OCI-LY3 (cell line): ENCODE measurements around the gene DUSP14.

Source experiments
- H2AFZ ChIP-seq: fragments of 200-600, 300-600 bp; shearing (Covaris generic); 2 replicates; pipeline ENCODE4 v1.6.0; 2014; ENCODE audit warnings: antibody characterized with exemption, low read depth, low read length
- H3K27ac ChIP-seq: fragments of 200-600, 300-600 bp; sonication (generic); 2 replicates; pipeline ENCODE4 v1.5.1; 2014; ENCODE audit warnings: mild to moderate bottlenecking, low read length, moderate library complexity, mixed read lengths
- H3K27me3 ChIP-seq: fragments of 200-600, 300-600 bp; sonication (generic); 2 replicates; pipeline ENCODE4 v1.6.1; 2014; ENCODE audit warnings: low read depth, low read length, mixed read lengths
- H3K36me3 ChIP-seq: fragments of 200-600, 300-600 bp; sonication (generic); replicated peaks from 2 replicates; pipeline ENCODE3; 2014; ENCODE audit warnings: low read depth, low read length, mixed read lengths
- H3K4me1 ChIP-seq: fragments of 300-600, 200-600 bp; sonication (generic); 2 replicates; pipeline ENCODE4 v1.6.1; 2014; ENCODE audit warnings: low read length, mixed read lengths
- H3K4me2 ChIP-seq: fragments of 200-600, 300-600 bp; sonication (generic); 2 replicates; pipeline ENCODE4 v1.6.1; 2014; ENCODE audit warnings: low read length, mixed read lengths
- H3K4me3 ChIP-seq: fragments of 300-600, 200-600 bp; sonication (generic); 2 replicates; pipeline ENCODE4 v1.5.1; 2014; ENCODE audit warnings: antibody characterized with exemption, mild to moderate bottlenecking, low read length, moderate library complexity
- H3K79me2 ChIP-seq: fragments of 300-600, 200-600 bp; shearing (Covaris generic); 2 replicates; pipeline ENCODE4 v1.6.1; 2014; ENCODE audit warnings: mild to moderate bottlenecking, low read length, mixed read lengths
- H3K9ac ChIP-seq: fragments of 300-600, 200-600 bp; shearing (Covaris generic); 2 replicates; pipeline ENCODE4 v1.6.0; 2014; ENCODE audit warnings: mild to moderate bottlenecking, low read length, moderate library complexity
- H3K9me3 ChIP-seq: fragments of 200-600, 300-600 bp; shearing (Covaris generic); 2 replicates; pipeline ENCODE4 v1.6.1; 2014; ENCODE audit warnings: low read length, mixed read lengths; ENCODE audit not compliant: insufficient read depth
- H4K20me1 ChIP-seq: fragments of 200-600, 300-600 bp; sonication (generic); 2 replicates; pipeline ENCODE4 v1.6.1; 2016; ENCODE audit warnings: low read length, mixed read lengths; ENCODE audit not compliant: insufficient read depth
- EZH2phosphoT487 ChIP-seq: fragments of 200-600 bp; shearing (Covaris generic); IDR thresholded peaks from 2 replicates; pipeline ENCODE4 v1.6.1; 2018; ENCODE audit warnings: antibody characterized with exemption, mixed run types, low read depth
- TF ChIP-seq, protein P1 (sequence below): fragments of 200-600, 300-600 bp; sonication (generic); IDR thresholded peaks from 2 replicates; pipeline ENCODE4 v1.5.1; 2014; ENCODE audit warnings: antibody characterized with exemption, low read length, low read depth

Gene DUSP14

DNA sequence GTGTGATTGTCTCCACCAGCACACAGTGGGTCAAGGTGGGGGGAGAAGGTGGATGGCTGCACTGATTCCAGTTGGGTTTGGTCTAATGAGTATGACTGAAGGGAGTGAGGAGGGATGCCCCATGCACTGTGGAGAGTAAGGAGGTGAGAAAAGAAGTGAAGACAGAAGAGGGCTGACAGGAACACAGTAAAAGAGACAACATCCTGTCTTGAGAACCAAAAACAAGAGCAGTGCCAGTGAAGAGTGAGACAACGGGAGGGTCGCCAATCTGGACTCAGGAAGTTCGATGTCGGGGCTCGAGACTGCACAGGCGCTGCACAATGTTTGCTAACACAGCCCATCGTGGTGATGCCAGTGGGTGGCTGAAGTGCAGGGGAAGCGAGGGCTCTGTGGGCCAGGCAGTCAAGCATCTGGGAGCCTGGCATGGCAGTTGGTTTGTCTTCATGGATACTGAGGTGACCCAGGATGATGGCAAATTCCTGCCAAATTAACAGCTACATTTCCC is 34.1 kb downstream of the DUSP14 start:
- TF ChIP-seq EZH2phosphoT487: no peak
- TF ChIP-seq, protein P1, sequence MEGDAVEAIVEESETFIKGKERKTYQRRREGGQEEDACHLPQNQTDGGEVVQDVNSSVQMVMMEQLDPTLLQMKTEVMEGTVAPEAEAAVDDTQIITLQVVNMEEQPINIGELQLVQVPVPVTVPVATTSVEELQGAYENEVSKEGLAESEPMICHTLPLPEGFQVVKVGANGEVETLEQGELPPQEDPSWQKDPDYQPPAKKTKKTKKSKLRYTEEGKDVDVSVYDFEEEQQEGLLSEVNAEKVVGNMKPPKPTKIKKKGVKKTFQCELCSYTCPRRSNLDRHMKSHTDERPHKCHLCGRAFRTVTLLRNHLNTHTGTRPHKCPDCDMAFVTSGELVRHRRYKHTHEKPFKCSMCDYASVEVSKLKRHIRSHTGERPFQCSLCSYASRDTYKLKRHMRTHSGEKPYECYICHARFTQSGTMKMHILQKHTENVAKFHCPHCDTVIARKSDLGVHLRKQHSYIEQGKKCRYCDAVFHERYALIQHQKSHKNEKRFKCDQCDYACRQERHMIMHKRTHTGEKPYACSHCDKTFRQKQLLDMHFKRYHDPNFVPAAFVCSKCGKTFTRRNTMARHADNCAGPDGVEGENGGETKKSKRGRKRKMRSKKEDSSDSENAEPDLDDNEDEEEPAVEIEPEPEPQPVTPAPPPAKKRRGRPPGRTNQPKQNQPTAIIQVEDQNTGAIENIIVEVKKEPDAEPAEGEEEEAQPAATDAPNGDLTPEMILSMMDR: no peak
- no peaks in the 10 kb centered on the region for H4K20me1 ChIP-seq
- peaks cover 12% of the 10 kb centered on the region for H3K36me3 ChIP-seq
- no peaks in the 10 kb centered on the region for H3K9me3 ChIP-seq
- H3K79me2 ChIP-seq: no peaks in the 10 kb centered on the region
- no peaks in the 10 kb centered on the region for H3K4me1 ChIP-seq
- H3K27me3 ChIP-seq: no peaks in the 10 kb centered on the region
- H3K27ac ChIP-seq: no peak overlapping the region
- H3K9ac ChIP-seq: no peak overlapping the region
- no peak overlapping the region for H2AFZ ChIP-seq
- H3K4me3 ChIP-seq: no peak overlapping the region
- no peak overlapping the region for H3K4me2 ChIP-seq

DNA sequence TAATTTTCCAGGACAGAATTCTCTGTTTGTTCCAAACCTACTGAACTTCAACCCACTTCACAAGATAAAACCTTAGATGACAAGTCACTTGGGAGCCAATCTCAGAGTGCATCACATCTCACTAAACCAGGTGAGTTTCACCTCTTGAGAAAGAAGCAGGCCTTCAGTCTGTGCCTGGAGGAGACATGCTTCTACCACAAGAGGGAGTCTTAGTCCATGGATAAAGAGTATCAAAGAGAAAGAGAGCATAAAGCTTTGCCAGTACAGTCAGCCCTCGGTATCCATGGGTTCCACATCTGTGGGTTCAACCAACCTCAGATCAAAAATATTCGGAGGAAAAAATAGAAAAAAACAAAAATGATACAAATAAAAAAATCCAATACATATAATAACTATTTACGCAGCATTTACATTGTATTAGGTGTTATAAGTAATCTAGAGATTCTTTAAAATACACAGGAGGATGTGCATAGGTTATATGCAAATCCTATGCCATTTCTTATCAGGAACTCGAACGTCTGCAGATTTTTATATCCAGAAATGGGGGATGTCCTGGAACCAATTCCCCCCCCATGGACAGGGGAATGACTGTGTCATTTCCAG is 37.7 kb downstream of the DUSP14 start:
- TF ChIP-seq EZH2phosphoT487: no peak
- TF ChIP-seq, protein P1: peak; percentile 64
- Histone ChIP-seq H3K4me2 (no peak overlapping the region), H4K20me1 (no peaks in the 10 kb centered on the region), H3K27ac (no peak overlapping the region), H3K4me3 (no peak overlapping the region), H3K36me3 (peaks cover 20% of the 10 kb centered on the region), H3K79me2 (no peaks in the 10 kb centered on the region), H3K9ac (no peak overlapping the region), H2AFZ (no peak overlapping the region), H3K4me1 (no peaks in the 10 kb centered on the region), H3K27me3 (no peaks in the 10 kb centered on the region), H3K9me3 (no peaks in the 10 kb centered on the region)

DNA sequence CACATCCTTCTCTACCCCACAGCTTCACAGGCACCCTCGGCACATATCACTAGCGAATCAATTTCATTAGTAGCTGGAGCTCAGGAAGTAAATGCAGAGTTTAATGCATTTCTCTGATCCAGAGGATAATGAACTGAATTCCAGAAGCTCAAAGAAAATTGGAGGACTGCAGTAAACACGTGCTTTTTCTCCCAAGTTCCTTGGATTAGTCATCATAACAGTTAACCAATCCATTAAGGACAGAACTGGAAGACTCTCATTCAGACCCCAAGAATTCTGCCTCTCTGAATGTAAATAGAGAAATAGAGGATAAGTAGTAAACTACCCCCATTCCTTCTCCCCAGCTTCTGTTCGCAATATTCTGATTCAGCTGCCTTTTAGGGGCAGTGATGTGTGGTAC is 40.7 kb downstream of the DUSP14 start:
- Histone ChIP-seq H3K27me3 (no peaks in the 10 kb centered on the region), H3K79me2 (no peaks in the 10 kb centered on the region), H3K36me3 (peaks cover 19% of the 10 kb centered on the region), H3K9ac (no peak overlapping the region), H3K4me2 (no peak overlapping the region), H3K4me1 (no peaks in the 10 kb centered on the region), H3K9me3 (no peaks in the 10 kb centered on the region), H2AFZ (no peak overlapping the region), H4K20me1 (no peaks in the 10 kb centered on the region), H3K4me3 (no peak overlapping the region), H3K27ac (no peak overlapping the region)
- TF ChIP-seq EZH2phosphoT487: no peak
- TF ChIP-seq, protein P1: no peak

DNA sequence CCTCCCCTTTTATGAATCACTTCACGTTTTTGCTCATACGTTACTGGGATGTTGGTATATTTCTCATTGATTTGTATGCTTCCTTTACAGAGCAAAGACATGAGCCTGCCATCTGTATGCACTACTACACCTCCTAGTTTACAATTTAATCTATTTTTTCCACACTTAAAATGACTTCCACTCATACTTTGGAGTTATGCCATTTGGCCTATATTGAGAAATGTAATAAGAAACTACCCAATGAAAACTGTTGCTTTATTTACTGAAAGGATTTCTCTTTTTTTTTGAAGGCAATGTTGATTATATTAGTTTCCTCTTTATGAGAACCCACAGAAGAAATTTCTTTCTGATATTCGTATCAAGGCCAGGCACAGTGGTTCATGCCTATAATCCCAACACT is 43.1 kb downstream of the DUSP14 start:
- H3K4me1 ChIP-seq: no peaks in the 10 kb centered on the region
- no peak overlapping the region for H3K27ac ChIP-seq
- no peaks in the 10 kb centered on the region for H3K9me3 ChIP-seq
- H3K36me3 ChIP-seq: peaks cover 40% of the 10 kb centered on the region
- H3K79me2 ChIP-seq: no peaks in the 10 kb centered on the region
- H3K4me2 ChIP-seq: no peak overlapping the region
- H4K20me1 ChIP-seq: no peaks in the 10 kb centered on the region
- H2AFZ ChIP-seq: no peak overlapping the region
- H3K4me3 ChIP-seq: no peak overlapping the region
- no peaks in the 10 kb centered on the region for H3K27me3 ChIP-seq
- no peak overlapping the region for H3K9ac ChIP-seq
- TF ChIP-seq EZH2phosphoT487: no peak
- TF ChIP-seq, protein P1: no peak
